Activated naive CD4-positive, alpha-beta T cell treated with anti-CD3 and anti-CD28 coated beads, Interleukin-2, amount 50 U/mL, for 72 hours (primary cell): ENCODE measurements around the gene GNG2. TPM values are rescaled to one million over a fixed set of nuclear protein-coding genes. Genes with fewer than 3 reads are reported as not detected.
A peak's percentile ranks its signal among the peaks of the same experiment; 100 is the strongest.

ENCODE experiments used
- ATAC-seq, 2 donors: fragments of 150-1000 bp; cut with Tn5 transposase; 2 replicates each; pipeline ENCODE4 v1.10.0; 2021; ENCODE audit warnings: mild to moderate bottlenecking in 2 of 2, moderate library complexity in 2 of 2
- DNase-seq, 2 donors: peaks; one replicate each; pipeline ENCODE4 v3.0.0; 2021 to 2022; ENCODE audit warnings: low spot score in 2 of 2
- H3K27ac Mint-ChIP-seq, 2 donors: one replicate each; pipeline ENCODE4 v1.8.0; 2022; ENCODE audit warnings: mild to moderate bottlenecking in 2 of 2, mixed read lengths in 2 of 2
- H3K36me3 Mint-ChIP-seq, 2 donors: one replicate each; pipeline ENCODE4 v1.8.0; 2022; ENCODE audit warnings: mixed read lengths in 2 of 2
- H3K9me3 Mint-ChIP-seq, 2 donors: one replicate each; pipeline ENCODE4 v1.8.0; 2022; ENCODE audit warnings: mixed read lengths in 2 of 2
- total RNA-seq, 2 donors: library from RNA; stranded (reverse); gene quantifications; one replicate each; pipeline ENCODE4 v1.2.3, GENCODE V29; 2022

GNG2 gene
- total RNA-seq, 2 donors from 2014 or later: 79.8 to 121 TPM

GRCh38 chr14:52008136-52008535 is 147.7 kb downstream of the GNG2 start:
- Mint-ChIP-seq H3K36me3 (peaks cover 22 to 35% of the 10 kb centered on the region in 2 donors), H3K9me3 (no peaks in the 10 kb centered on the region), H3K27ac (peak overlapping the region in 1 of 2 donors; percentile 17)
- ATAC-seq (no peak), DNase-seq (no peak)

GRCh38 chr14:52010173-52010693 is 149.8 kb downstream of the GNG2 start:
- ATAC-seq: no peak
- H3K27ac Mint-ChIP-seq: no peak overlapping the region
- H3K36me3 Mint-ChIP-seq: peaks cover 18 to 29% of the 10 kb centered on the region in 2 donors

GRCh38 chr14:52011523-52011922 is 151.1 kb downstream of the GNG2 start:
- ATAC-seq: no peak
- peaks cover 18 to 29% of the 10 kb centered on the region in 2 donors for H3K36me3 Mint-ChIP-seq
- no peak overlapping the region for H3K27ac Mint-ChIP-seq
- H3K9me3 Mint-ChIP-seq: no peaks in the 10 kb centered on the region
- DNase-seq: no peak

More at GRCh38 chr14:52010173-52010693, 149.8 kb downstream of the GNG2 start:
- H3K9me3 Mint-ChIP-seq: no peaks in the 10 kb centered on the region
- DNase-seq: no peak

GRCh38 chr14:52012635-52013034 is 152.2 kb downstream of the GNG2 start:
- Mint-ChIP-seq H3K9me3 (no peaks in the 10 kb centered on the region), H3K27ac (no peak overlapping the region), H3K36me3 (peaks cover 18 to 23% of the 10 kb centered on the region in 2 donors)
- ATAC-seq (no peak), DNase-seq (no peak)

GRCh38 chr14:52013984-52014600 is 153.7 kb downstream of the GNG2 start:
- no peaks in the 10 kb centered on the region for H3K9me3 Mint-ChIP-seq
- ATAC-seq (peak; percentile 20 to 28), DNase-seq (no peak)
- H3K27ac Mint-ChIP-seq: no peak overlapping the region
- peaks cover 10% of the 10 kb centered on the region in 2 donors for H3K36me3 Mint-ChIP-seq

- Mint-ChIP-seq H3K9me3 (no peaks in the 10 kb centered on the region), H3K27ac (no peak overlapping the region), H3K36me3 (peaks cover 6 to 10% of the 10 kb centered on the region in 2 donors)
- no peak for DNase-seq
- no peak for ATAC-seq
Measured at GRCh38 chr14:52014601-52015267, 154.3 kb downstream of the GNG2 start.

- DNase-seq: no peak
- no peak overlapping the region for H3K27ac Mint-ChIP-seq
- ATAC-seq: no peak
- peaks cover 4 to 10% of the 10 kb centered on the region in 2 donors for H3K36me3 Mint-ChIP-seq
- H3K9me3 Mint-ChIP-seq: no peaks in the 10 kb centered on the region
Measured at GRCh38 chr14:52015411-52016030, 155.1 kb downstream of the GNG2 start.

- Mint-ChIP-seq H3K27ac (no peak overlapping the region), H3K36me3 (no peaks in the 10 kb centered on the region), H3K9me3 (no peaks in the 10 kb centered on the region)
- ATAC-seq: no peak
- no peak for DNase-seq
Measured at GRCh38 chr14:52018252-52018651, 157.8 kb downstream of the GNG2 start.

GRCh38 chr14:52018970-52019369 is 158.6 kb downstream of the GNG2 start:
- DNase-seq (no peak), ATAC-seq (no peak)
- no peaks in the 10 kb centered on the region for H3K36me3 Mint-ChIP-seq
- H3K9me3 Mint-ChIP-seq: no peaks in the 10 kb centered on the region
- no peak overlapping the region for H3K27ac Mint-ChIP-seq

Other genes starting within 250 kb of the GNG2 start
- gene FRMD6, start 208.7 kb upstream of the GNG2 start, total RNA-seq: 1 to 10 TPM; 6.3 to 6.5 TPM
- 100 to 1,000 TPM; 179 to 241 TPM for gene RTRAF, start 128.9 kb downstream of the GNG2 start, total RNA-seq
- gene NID2, start 208.4 kb downstream of the GNG2 start, total RNA-seq: not detected